ENCODE data around the gene KLF11. TPM values are rescaled to one million over a fixed set of nuclear protein-coding genes. Genes with fewer than 3 reads are reported as not detected.

KLF11 gene
- total and polyA plus RNA-seq, 2 of the 8 experiments (the other 6 are each of a cell fraction or from before 2014, with no cell fraction given): 6.4 to 10.1 TPM

- no peak overlapping the region for H3K4ac ChIP-seq (replicated peaks; ENCODE audit: insufficient read length, low read depth, low read length)
- H4K5ac ChIP-seq (ENCODE audit: insufficient read length, low read depth, low read length): no peak overlapping the region
- H3K23me2 ChIP-seq (ENCODE audit: low read depth, low read length): peaks cover 3% of the 10 kb centered on the region; the same call in 1 of the 2 replicates
- H3K14ac ChIP-seq (ENCODE audit: insufficient read length): no peak overlapping the region
- no peaks in the 10 kb centered on the region for H3K79me2 ChIP-seq (ENCODE audit: control insufficient read depth in 1 of 2, insufficient read depth in 2 of 2, low read length in 2 of 2)
- H3K9ac ChIP-seq (replicated peaks in 1 of 4; ENCODE audit: extremely low read depth in 1 of 4, low read depth in 3 of 4, low read length in 3 of 4): no peak overlapping the region
- H3K9me3 ChIP-seq (ENCODE audit: insufficient read depth in 2 of 2, low read depth in 1 of 2, low read length in 1 of 2): no peaks in the 10 kb centered on the region; a peak in 1 of 4 replicates
- no peak overlapping the region for H3K27ac ChIP-seq (ENCODE audit: low read depth, low read length)
- no peak overlapping the region for H2BK120ac ChIP-seq (replicated peaks; ENCODE audit: low read depth, low read length)
- TF ChIP-seq CBX5 (IDR thresholded peaks at IDR 0.05; ENCODE audit: low read depth, low read length) (no peak), ATF3 (IDR thresholded peaks at IDR 0.05; ENCODE audit: insufficient read depth, low read depth, low read length) (no peak), EP300 (IDR thresholded peaks at IDR 0.05; ENCODE audit: borderline replicate concordance in 1 of 2, low read depth in 2 of 2, low read length in 2 of 2) (no peak), EGR1 (IDR thresholded peaks at IDR 0.05; ENCODE audit: borderline replicate concordance, low read depth, low read length) (no peak), RFX5 (IDR thresholded peaks at IDR 0.05; ENCODE audit: borderline replicate concordance, low read depth, low read length) (no peak), SUZ12 (IDR thresholded peaks at IDR 0.05; ENCODE audit: low read length) (no peak), E2F6 (IDR thresholded peaks at IDR 0.05) (no peak)
- DNase-seq (ENCODE audit: low read depth in 1 of 2, low spot score in 2 of 2) (no peak), FAIRE-seq (no peak)
- H2BK12ac ChIP-seq (ENCODE audit: low read depth, low read length): no peak overlapping the region
- no peaks in the 10 kb centered on the region for H3K79me1 ChIP-seq (ENCODE audit: low read depth, low read length)
- ChIA-PET POLR2A (ENCODE audit: partially characterized antibody) (no interaction called here), CTCF (ENCODE audit: partially characterized antibody) (no interaction called here)
- H3K27me3 ChIP-seq (replicated peaks in 1 of 4; ENCODE audit: control insufficient read depth in 3 of 4, extremely low read depth in 1 of 4, insufficient read depth in 3 of 4, low read length in 3 of 4): no peaks in the 10 kb centered on the region
- H2BK15ac ChIP-seq (ENCODE audit: low read length): no peak overlapping the region
- H3K56ac ChIP-seq (replicated peaks; ENCODE audit: insufficient read length, low read depth, low read length): no peak overlapping the region
- WGBS, 2 experiments (ENCODE audit: extremely low coverage in 1 of 2, insufficient coverage in 1 of 2, insufficient read length in 1 of 2, insufficient replicate concordance in 2 of 2, low coverage in 1 of 2, low lambda C conversion rate in 2 of 2, missing lambda C conversion rate in 1 of 2): 90% methylated on average over 41 of the region's 42 CpGs; no CpG with 5 or more reads in 1 of the 2 experiments
- H3K4me2 ChIP-seq (ENCODE audit: insufficient read depth in 1 of 2, low read depth in 2 of 2, low read length in 2 of 2): no peak overlapping the region
- no peak overlapping the region for H4K8ac ChIP-seq (ENCODE audit: extremely low read depth, insufficient read depth, low read length)
- no peak overlapping the region for H3K23ac ChIP-seq (ENCODE audit: insufficient read length)
- H3K36me3 ChIP-seq (ENCODE audit: control insufficient read depth in 2 of 4, insufficient read depth in 4 of 4, low read length in 3 of 4): no peaks in the 10 kb centered on the region
- no peak overlapping the region for H4K91ac ChIP-seq (replicated peaks; ENCODE audit: insufficient read length, low read length)
- no peak overlapping the region for H3K18ac ChIP-seq (ENCODE audit: extremely low read depth, low read length)
- no peak overlapping the region for H2BK20ac ChIP-seq (ENCODE audit: low read length)
- H2BK5ac ChIP-seq (ENCODE audit: low read depth, low read length): no peak overlapping the region
- H2AFZ ChIP-seq (ENCODE audit: low read length): no peak overlapping the region
- no peak overlapping the region for H3K4me3 ChIP-seq (ENCODE audit: extremely low read depth in 1 of 4, insufficient read depth in 2 of 4, low read depth in 3 of 4, low read length in 4 of 4)
- 0 out of 2 replicates have a peak overlapping the region, but pooled peaks have one; percentile 13 for H2AK5ac ChIP-seq (ENCODE audit: low read depth, low read length)
- peaks cover 0 to 2% of the 10 kb centered on the region in 2 experiments for H4K20me1 ChIP-seq (replicated peaks in 1 of 2; ENCODE audit: control insufficient read depth in 1 of 2, insufficient read depth in 2 of 2, low read length in 2 of 2)
- no peaks in the 10 kb centered on the region for H3K4me1 ChIP-seq (replicated peaks in 1 of 4; ENCODE audit: control insufficient read depth in 3 of 4, insufficient read depth in 4 of 4, low read length in 3 of 4)
These were observed 28.7 kb upstream of the KLF11 start for GRCh38 chr2:10014418-10015190.
